GM19238 (cell line): ENCODE data around the gene NUDT16.

Experiments used
- DNase-seq: peaks from one replicate; pipeline ENCODE4 v3.0.0; 2011; ENCODE audit warnings: low spot score; ENCODE audit not compliant: insufficient read length

NUDT16 gene

DNA sequence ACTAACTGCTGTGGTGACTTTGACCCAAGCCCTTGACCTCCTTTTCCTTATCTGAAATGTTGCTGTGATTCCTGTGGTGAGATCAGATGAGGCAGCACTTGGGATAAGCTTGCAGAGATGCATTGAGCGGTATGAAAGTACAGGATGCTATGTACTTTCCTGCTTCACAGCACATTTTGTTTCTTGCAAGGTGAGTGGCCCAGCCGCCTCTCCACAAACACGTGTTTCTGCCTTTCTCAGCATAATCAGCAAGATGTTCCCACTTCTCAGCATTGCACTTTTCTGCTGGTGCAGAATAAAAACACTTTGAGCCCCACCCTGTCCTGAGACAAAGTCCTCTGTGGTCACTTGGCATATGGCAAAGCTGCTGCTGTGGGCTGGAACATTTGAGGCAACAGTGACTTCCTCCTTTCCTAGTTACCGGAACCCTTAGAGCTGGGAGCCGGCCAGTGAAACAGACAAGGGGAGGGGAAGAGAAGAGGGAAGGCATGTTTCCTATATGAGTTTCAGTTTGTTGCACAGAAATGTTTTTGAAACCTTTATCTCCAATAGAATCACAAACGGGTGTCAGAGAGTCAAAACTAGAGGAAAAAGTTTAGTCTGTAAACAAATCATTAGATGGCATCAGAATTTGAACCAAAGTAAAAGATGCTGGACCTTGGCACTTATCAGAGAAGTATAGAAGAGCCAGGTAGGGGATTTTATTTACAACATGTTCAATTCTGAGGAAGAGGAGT is 5.0 kb downstream of the NUDT16 start:
- DNase-seq = no peak

GRCh38 chr3:131387796-131388489 is 6.4 kb downstream of the NUDT16 start:
- no peak for DNase-seq

- no peak for DNase-seq
Measured at GRCh38 chr3:131388490-131388799, 6.9 kb downstream of the NUDT16 start.

DNA sequence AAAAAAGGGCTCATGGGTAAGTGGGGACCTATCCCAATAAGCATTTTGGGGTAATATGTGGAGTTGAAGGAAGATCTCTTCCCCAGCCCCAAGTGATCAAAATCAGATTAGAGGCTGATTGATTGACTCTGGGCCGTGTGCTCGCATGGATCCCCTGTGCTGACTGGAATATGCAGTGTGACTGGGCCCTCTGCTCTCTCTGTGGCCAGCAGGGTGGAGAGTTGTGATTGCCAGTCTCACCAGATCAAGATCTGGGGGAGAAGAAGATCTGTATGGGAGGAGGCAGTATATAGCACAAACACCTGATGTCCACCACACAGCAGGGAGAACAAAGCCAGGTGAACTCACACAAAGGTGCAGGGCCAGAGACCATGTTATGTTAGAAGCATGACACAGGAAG is 8.8 kb downstream of the NUDT16 start:
- DNase-seq = no peak

DNA sequence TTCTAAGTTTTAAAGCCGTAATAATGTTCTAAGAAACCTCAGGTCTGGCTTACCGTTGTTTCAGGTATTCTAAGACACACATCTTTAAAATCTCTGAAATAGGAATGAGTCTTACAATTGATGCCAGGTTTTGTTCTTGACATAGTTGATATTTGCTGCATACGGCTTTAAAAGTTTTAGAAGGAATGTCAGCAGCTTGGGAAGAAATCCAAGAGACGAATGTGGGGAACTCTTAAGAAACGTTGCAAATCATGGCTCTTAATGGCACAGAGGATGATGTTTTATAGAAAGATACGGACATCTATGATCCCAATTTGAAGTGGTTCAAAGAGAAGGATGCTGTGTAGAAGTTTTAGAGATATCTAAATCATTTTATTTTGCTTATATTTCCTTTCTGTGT is 11.5 kb downstream of the NUDT16 start:
- no peak for DNase-seq

GRCh38 chr3:131393868-131394267 is 12.3 kb downstream of the NUDT16 start:
- no peak for DNase-seq

DNA sequence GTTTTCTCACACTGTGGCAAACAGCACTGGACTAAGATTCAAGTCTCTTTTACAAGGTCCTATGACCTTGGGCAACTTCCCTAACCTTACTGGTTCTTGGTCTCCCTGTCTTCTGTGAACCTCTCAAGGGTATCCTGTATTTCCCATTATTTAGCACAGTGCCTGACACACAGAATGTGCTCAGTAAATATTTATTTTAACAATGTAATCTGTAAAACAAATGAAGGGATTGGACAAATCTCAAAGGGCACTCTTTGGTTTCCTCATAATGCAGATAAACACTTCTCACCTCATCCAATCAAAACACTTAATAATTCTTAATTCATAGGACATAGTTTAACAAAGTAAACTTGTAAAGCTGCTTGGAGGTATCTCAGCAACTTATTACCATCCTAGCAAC is 12.8 kb downstream of the NUDT16 start:
- no peak for DNase-seq

DNA sequence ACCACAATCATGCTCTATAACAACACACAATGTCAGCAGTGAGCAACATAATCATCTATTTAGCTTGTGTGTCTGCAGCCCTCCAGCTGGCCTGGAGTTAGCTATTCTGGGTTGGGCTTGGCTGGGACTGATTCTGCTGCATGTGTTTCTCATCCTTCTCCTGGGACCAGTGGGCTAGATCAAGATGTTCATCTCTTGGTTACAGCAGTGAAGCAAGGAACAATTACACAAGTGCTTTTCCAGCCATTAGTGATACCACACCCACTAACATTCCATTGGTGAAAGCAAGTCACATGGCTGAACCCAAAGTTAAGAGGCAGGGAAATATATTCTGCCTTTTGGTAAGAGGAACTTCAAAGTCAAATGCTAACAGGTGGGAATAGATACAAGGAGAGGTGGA is 14.6 kb downstream of the NUDT16 start:
- DNase-seq = no peak

DNA sequence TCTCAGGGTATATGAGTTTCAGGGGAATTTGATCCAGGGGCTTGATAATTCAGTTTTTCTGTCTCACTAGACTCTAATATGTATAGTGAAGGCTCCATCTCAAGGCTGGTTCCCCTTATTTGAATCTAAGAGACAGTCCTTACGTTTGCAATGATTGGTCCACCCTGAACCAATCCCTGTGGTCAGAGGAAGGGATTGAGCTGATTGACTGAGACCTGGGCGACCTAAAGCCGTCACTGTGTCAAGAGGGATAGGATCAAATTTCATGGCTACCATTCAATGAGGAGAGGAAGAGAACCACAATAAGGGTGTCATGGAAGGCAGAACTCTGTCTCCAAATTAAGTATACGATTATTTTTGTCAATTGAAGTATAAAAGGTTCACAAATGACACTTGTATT is 16.3 kb downstream of the NUDT16 start:
- DNase-seq = no peak

DNA sequence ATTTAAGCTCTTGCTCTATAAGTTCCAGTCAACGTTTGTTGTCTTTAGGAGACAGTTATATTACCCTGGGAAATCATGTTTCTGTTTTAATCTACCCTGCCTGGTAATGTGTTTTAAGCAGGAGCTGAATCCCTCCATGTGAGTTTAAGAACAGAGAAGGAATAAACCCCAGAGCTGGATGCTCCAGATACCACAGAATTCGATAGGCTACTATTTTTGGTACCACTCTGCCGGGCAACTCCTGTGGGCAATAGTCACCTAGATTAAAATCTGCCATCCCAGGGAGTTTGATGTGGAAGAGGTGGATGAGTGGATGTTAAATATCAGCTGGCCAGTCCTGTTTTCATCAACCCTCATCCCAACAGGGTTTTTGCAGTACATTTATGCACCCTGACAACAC is 20.4 kb downstream of the NUDT16 start:
- DNase-seq = no peak

DNA sequence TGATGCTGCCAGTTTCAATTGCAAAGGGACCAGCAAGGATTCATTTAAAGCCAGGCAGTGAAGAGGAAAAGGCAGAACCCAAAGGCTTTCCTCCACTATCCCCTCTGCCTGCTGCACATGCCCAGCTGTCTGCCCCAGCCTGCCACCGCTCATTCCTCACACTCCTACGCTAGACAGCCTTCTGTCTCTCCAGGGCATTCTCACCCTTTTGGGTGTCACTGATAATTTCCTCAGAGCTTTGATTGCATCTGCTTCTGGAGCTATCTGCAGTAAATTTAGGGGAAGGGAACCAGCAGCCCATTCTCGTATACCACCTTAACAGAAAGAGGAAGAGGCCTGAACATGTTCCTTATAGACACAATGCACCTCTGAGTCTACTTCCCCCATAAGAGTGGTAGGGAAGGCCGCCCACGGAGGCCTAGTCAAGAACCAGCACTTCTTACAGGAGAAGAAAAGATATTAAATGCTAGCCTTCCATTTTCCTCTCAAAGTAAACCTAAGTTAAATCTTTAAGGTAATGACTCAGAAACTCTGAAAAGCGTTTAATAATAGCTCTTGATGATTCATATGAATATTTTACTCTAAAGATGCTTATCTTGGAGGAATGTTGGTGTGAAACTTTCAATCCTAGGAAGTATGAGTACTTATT is 20.9 kb downstream of the NUDT16 start:
- no peak for DNase-seq

DNA sequence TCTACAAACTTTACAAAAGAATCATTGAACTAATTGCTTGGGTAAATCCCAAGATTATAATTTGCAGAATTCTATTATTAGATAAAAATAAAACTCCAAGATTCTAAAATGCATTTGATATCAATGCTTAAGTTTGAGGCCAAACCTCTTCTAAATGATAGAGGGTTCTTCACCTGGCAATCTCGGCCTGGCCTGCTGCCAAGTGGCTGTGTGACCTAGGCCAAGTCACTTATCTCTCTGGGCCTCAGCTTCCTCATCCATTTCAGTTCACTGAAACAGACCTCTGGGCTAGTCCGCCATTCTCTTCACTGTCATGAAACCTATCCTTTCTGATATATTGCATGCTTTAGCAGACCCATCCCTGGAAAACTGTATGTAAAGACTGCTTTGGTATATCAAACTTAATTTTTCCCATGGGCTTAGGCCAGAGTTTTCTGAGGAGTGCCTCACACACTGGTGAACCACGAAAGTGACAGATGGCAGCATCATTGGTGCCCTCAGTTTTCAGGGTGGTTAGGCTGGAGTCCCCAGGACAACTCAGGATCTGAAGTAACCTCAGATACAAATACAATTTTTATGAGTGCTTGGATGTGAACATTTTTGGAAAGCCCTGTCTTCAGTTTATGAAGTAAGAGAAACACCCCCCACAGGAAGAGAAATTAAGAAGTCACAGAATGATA is 21.8 kb downstream of the NUDT16 start:
- no peak for DNase-seq

- no peak for DNase-seq
Measured at GRCh38 chr3:131405411-131405810, 23.8 kb downstream of the NUDT16 start.

GRCh38 chr3:131406274-131406673 is 24.7 kb downstream of the NUDT16 start:
- DNase-seq = no peak

- no peak for DNase-seq
Measured at GRCh38 chr3:131417751-131418150, 36.2 kb downstream of the NUDT16 start.

- no peak for DNase-seq
Measured at GRCh38 chr3:131421301-131421700, 39.7 kb downstream of the NUDT16 start.

GRCh38 chr3:131421957-131422498 is 40.5 kb downstream of the NUDT16 start:
- no peak for DNase-seq

GRCh38 chr3:131427226-131427625 is 45.7 kb downstream of the NUDT16 start:
- no peak for DNase-seq

- no peak for DNase-seq
Measured at GRCh38 chr3:131431754-131432153, 50.2 kb downstream of the NUDT16 start.

DNA sequence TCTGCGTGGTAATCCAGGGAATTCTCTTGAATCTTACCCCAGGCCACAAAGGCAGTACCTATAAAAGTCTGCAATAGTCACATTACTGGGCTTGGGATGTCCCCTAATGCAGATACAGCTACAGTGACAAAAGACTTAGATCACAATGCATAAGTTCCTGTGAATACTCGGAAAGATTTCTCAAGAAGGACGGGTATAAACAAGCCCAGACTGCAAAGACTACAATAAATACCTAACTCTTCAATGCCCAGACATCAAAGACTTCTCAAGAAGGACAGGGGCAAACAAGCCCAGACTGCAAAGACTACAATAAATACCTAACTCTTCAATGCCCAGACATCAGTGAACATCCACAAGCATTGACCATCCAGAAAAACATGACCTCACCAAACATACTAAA is 50.9 kb downstream of the NUDT16 start:
- no peak for DNase-seq

- no peak for DNase-seq
Measured at GRCh38 chr3:131435000-131435399, 53.4 kb downstream of the NUDT16 start.
